Spleen (tissue), 13 donors: ENCODE measurements around the gene ZBTB32. TPM values are rescaled to one million over a fixed set of nuclear protein-coding genes. Genes with fewer than 3 reads are reported as not detected.
A peak's percentile ranks its signal among the peaks of the same experiment; 100 is the strongest.
"Not testable (repeated sequence)": the region's sequence is repeated elsewhere in the genome, so short reads cannot be mapped to it uniquely, and the experiment has no call there.

Experiments used
- DNase-seq: peaks from one replicate; pipeline ENCODE4 v3.0.0-alpha.2; 2020
- H3K27ac ChIP-seq, 8 donors: fragments of 200-600 bp; sonication (generic) in 7 of 8; 1 replicate in 4 of 8; 2 replicates in 4 of 8; pipeline versions ENCODE4 v1.5.0 to v1.8.0; 2016 to 2021; ENCODE audit warnings: inconsistent platforms in 4 of 8, mild to moderate bottlenecking in 4 of 8, moderate library complexity in 1 of 8
- H3K27me3 ChIP-seq, 7 donors: fragments of 200-600 bp; sonication (generic) in 6 of 7; replicated peaks in 1 of 7; 1 replicate in 4 of 7; 2 replicates in 3 of 7; pipeline versions ENCODE4 v1.5.0 to v1.8.0; 2016 to 2021; ENCODE audit warnings: inconsistent platforms in 3 of 7, mild to moderate bottlenecking in 1 of 7
- H3K36me3 ChIP-seq, 6 donors: fragments of 200-600 bp; sonication (generic) in 5 of 6; 1 replicate in 4 of 6; 2 replicates in 2 of 6; pipeline versions ENCODE4 v1.5.0 to v1.8.0; 2016 to 2021; ENCODE audit warnings: inconsistent platforms in 2 of 6
- H3K4me1 ChIP-seq, 6 donors: fragments of 200-600 bp; sonication (generic) in 5 of 6; 1 replicate in 3 of 6; 2 replicates in 3 of 6; pipeline versions ENCODE4 v1.5.0 to v1.8.0; 2016 to 2021; ENCODE audit warnings: inconsistent platforms in 3 of 6
- H3K4me3 ChIP-seq, 8 donors: fragments of 200-600 bp; sonication (generic) in 7 of 8; 1 replicate in 4 of 8; 2 replicates in 4 of 8; pipeline versions ENCODE4 v1.5.0 to v1.8.0; 2016 to 2021; ENCODE audit warnings: inconsistent platforms in 4 of 8, mild to moderate bottlenecking in 4 of 8, moderate library complexity in 2 of 8
- H3K9me3 ChIP-seq, 8 donors: fragments of 200-600 bp; sonication (generic) in 7 of 8; 1 replicate in 4 of 8; 2 replicates in 4 of 8; pipeline versions ENCODE4 v1.5.0 to v1.8.0; 2016 to 2021; ENCODE audit warnings: inconsistent platforms in 4 of 8
- POLR2A ChIP-seq, 3 donors: fragments of 450-650 bp; IDR thresholded peaks; one replicate each; pipeline ENCODE4 v1.5.1; 2017; ENCODE audit warnings: antibody characterized with exemption in 3 of 3, mild to moderate bottlenecking in 1 of 3
- POLR2AphosphoS5 ChIP-seq, 3 donors: sonication (generic); formaldehyde crosslinking; IDR thresholded peaks; one replicate each; pipeline ENCODE4 v1.5.1; 2017; ENCODE audit warnings: antibody characterized with exemption in 3 of 3
- WGBS, 5 donors: extraction: QIAGEN DNeasy Blood & Tissue Kit in 3 of 5; methylation state at CpG; one replicate each; pipeline versions ENCODE4 v1.1.5 to v1.1.7; 2013 to 2018; 5-methylcytosine and 5-hydroxymethylcytosine counted together
- intact Hi-C: fragments of 100-400 bp; cut with DNase I; formaldehyde crosslinking; loops from one replicate; pipeline ENCODE4 v1.15.0; 2023; ENCODE audit warnings: low total_unique reads
- long read RNA-seq, 2 donors: transcript quantifications; one replicate each; lab custom pipeline, GENCODE V29; 2026
- polyA plus RNA-seq, 3 donors: library from polyadenylated mRNA; stranded (reverse); fragments of 200-250 nt; gene quantifications; one replicate each; pipeline ENCODE4 v1.2.1, GENCODE V29; 2013
- total RNA-seq, 7 donors: library from RNA; depleted of rRNA in 3 of 7; stranded (reverse); fragments of >200 nt in 3 of 7; fragmentation: NEBNext Ultra II Directional in 4 of 7; extraction: Animal tissue kit (Norgen Biotek cat#: 25700) in 4 of 7; gene quantifications; one replicate each; pipeline versions ENCODE4 v1.1.0 to v1.2.1, GENCODE V29; 2016 to 2021
- TF ChIP-seq, protein P1 (sequence below), 11 experiments: fragments of 200-600 bp in 7 of 11; fragments of 450-650 bp in 4 of 11; sonication (generic) in 4 of 11; IDR thresholded peaks in 8 of 11; conservative IDR thresholded peaks in 3 of 11; 1 replicate in 7 of 11; 2 replicates in 4 of 11; pipeline versions ENCODE4 v1.4.0 to v1.8.0; 2016 to 2021; ENCODE audit warnings: antibody characterized with exemption in 11 of 11, inconsistent platforms in 4 of 11, mild to moderate bottlenecking in 1 of 11
- donor health status: healthy with polysubstance abuse.
- donor health status: DM: no; HTN: no; CAD: no; lungs with moderate emphysema.
- donor health status: DM: no; HTN: no; CAD: no.
- donor health status: Bipolar disorder and iron deficiency.
- donor health status: healthy.
- donor health status: DM: no; HTN: no; CAD: no.
- donor health status: DM: yes; HTN: yes; CAD: no.

Gene ZBTB32, protein sequence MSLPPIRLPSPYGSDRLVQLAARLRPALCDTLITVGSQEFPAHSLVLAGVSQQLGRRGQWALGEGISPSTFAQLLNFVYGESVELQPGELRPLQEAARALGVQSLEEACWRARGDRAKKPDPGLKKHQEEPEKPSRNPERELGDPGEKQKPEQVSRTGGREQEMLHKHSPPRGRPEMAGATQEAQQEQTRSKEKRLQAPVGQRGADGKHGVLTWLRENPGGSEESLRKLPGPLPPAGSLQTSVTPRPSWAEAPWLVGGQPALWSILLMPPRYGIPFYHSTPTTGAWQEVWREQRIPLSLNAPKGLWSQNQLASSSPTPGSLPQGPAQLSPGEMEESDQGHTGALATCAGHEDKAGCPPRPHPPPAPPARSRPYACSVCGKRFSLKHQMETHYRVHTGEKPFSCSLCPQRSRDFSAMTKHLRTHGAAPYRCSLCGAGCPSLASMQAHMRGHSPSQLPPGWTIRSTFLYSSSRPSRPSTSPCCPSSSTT
- total RNA-seq, result 1 to 10 TPM; 2.5 to 6.9 (median 4.0) TPM
- polyA plus RNA-seq, result 1 to 10 TPM; 3.0 to 8.2 (median 4.8) TPM
- long read RNA-seq, donor 1, result 0 reads
- long read RNA-seq, donor 2, result 0 reads

DNA sequence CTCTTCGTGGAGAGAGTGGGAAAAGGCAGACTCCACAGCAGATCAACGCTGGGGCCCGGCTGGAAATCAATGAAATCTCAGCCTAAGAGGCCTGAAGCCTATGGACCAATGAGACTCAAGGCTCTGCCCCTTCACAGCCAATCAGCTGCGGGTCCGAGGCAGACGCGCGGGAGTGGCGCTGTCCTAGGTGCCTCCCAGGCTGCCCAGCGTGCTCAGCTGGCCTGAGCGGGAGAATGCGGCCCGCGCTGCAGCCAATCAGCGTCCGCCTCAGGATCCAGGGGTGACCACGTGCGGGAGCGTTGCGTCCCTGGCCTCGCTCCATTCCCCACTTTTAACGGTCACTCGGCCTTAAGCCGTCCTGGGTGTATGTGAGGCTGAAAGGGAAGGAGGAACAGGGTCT is at the start of gene ZBTB32:
Gene ZBTB32 (plus strand): TSS at position 341 of the 400 bp plus-strand sequence. CDS start 10,069 bp downstream, outside the sequence.
- H3K9me3 ChIP-seq, result no peaks in the 10 kb centered on the region
- intact Hi-C loops, result no loop called here
- peaks cover 0 to 20% (median 16%) of the 10 kb centered on the region in 6 donors for H3K4me1 ChIP-seq
- no peak for DNase-seq
- H3K27me3 ChIP-seq, result peaks cover 0 to 29% (median 0%) of the 10 kb centered on the region in 7 donors
- H3K36me3 ChIP-seq, result no peaks in the 10 kb centered on the region
- no peak within 1 kb of the TSS for H3K4me3 ChIP-seq
- TF ChIP-seq, protein P1, sequence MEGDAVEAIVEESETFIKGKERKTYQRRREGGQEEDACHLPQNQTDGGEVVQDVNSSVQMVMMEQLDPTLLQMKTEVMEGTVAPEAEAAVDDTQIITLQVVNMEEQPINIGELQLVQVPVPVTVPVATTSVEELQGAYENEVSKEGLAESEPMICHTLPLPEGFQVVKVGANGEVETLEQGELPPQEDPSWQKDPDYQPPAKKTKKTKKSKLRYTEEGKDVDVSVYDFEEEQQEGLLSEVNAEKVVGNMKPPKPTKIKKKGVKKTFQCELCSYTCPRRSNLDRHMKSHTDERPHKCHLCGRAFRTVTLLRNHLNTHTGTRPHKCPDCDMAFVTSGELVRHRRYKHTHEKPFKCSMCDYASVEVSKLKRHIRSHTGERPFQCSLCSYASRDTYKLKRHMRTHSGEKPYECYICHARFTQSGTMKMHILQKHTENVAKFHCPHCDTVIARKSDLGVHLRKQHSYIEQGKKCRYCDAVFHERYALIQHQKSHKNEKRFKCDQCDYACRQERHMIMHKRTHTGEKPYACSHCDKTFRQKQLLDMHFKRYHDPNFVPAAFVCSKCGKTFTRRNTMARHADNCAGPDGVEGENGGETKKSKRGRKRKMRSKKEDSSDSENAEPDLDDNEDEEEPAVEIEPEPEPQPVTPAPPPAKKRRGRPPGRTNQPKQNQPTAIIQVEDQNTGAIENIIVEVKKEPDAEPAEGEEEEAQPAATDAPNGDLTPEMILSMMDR (IDR thresholded peaks at IDR 0.05 in 8 of 11, conservative IDR thresholded peaks at IDR 0.05 in 3 of 11), result no peak
- TF ChIP-seq POLR2AphosphoS5 (IDR thresholded peaks at IDR 0.05), result peak in 1 of 3 donors; percentile 8
- WGBS, 5 donors, result 43 to 47% (median 44%) methylated on average over 20 to 24 of the region's 24 CpGs
- no peak within 1 kb of the TSS for H3K27ac ChIP-seq

DNA sequence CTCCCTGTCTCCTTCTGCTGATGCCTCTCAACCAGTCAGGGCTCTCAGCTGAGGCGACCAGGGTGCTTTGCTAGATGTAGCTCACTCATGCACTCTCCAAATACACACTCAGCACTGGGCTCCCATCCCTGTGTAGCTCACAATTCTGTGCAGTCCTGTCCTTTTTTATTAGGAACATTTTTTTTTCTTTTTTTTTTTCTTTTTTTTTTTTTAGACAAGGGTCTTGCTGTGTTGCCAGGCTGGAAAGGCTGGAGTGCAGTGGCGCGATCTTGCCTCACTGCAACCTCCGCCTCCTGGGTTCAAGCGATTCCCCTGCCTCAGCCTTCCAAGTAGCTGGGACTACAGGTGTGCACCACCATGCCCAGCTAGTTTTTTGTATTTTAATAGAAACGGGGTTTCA is 49.5 kb upstream of the ZBTB32 start:
- DNase-seq, H3K4me3 ChIP-seq, H3K27me3 ChIP-seq, intact Hi-C loops, H3K27ac ChIP-seq, H3K9me3 ChIP-seq: not testable (repeated sequence)
- Histone ChIP-seq H3K36me3 (peaks cover 2 to 100% (median 88%) of the 10 kb centered on the region in 6 donors), H3K4me1 (peaks cover 2 to 21% (median 13%) of the 10 kb centered on the region in 6 donors)
- 87 to 99% (median 95%) methylated on average over 6 of the region's 6 CpGs for WGBS, 5 donors

DNA sequence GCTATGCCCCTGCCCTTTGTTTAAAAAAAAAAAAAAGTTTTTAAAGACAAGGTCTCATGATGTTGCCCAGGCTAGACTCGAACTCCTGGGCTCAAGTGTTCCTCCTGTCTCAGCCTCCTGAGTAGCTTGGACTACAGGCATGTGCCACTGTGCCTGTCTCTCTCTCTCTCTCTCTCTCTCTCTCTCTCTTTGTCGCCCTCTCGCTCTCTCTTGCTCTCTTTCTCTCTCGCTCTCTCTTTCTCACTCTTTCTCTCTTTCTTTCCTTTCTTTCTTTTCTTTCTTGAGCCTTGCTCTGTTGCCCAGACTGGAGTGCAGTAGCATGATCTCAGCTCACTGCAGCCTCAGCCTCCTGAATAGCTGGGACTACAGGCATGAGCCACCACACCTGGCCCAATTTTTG is 48.8 kb upstream of the ZBTB32 start:
- H3K4me1 ChIP-seq, result peaks cover 0 to 14% (median 5%) of the 10 kb centered on the region in 6 donors
- no peaks in the 10 kb centered on the region for H3K9me3 ChIP-seq
- WGBS, 5 donors, result 78 to 99% (median 97%) methylated on average over 4 of the region's 4 CpGs
- TF ChIP-seq POLR2A (IDR thresholded peaks at IDR 0.05) (no peak), POLR2AphosphoS5 (IDR thresholded peaks at IDR 0.05) (no peak)
- TF ChIP-seq, protein P1 (IDR thresholded peaks at IDR 0.05 in 8 of 11, conservative IDR thresholded peaks at IDR 0.05 in 3 of 11), result no peak
- H3K27ac ChIP-seq, result no peak overlapping the region
- intact Hi-C loops, result no loop called here
- DNase-seq, result no peak
- no peaks in the 10 kb centered on the region for H3K27me3 ChIP-seq
- H3K4me3 ChIP-seq, result no peak overlapping the region
- H3K36me3 ChIP-seq, result peaks cover 2 to 100% (median 93%) of the 10 kb centered on the region in 6 donors

GRCh38 chr19:35656700-35657099 is 47.7 kb upstream of the ZBTB32 start:
- Histone ChIP-seq H3K4me1 (peaks cover 0 to 3% (median 0%) of the 10 kb centered on the region in 6 donors), H3K27ac (no peak overlapping the region), H3K27me3 (no peaks in the 10 kb centered on the region), H3K9me3 (no peaks in the 10 kb centered on the region), H3K4me3 (no peak overlapping the region), H3K36me3 (peaks cover 2 to 100% (median 88%) of the 10 kb centered on the region in 6 donors)
- no peak for TF ChIP-seq POLR2A (IDR thresholded peaks at IDR 0.05)
- TF ChIP-seq POLR2AphosphoS5 (IDR thresholded peaks at IDR 0.05), result no peak
- TF ChIP-seq, protein P1 (IDR thresholded peaks at IDR 0.05 in 8 of 11, conservative IDR thresholded peaks at IDR 0.05 in 3 of 11), result no peak
- 92 to 99% (median 97%) methylated on average over 6 of the region's 6 CpGs for WGBS, 5 donors
- intact Hi-C loops, result no loop called here
- DNase-seq, result no peak
